ENCODE measurements around the gene SLC24A4. TPM values are rescaled to one million over a fixed set of nuclear protein-coding genes. Genes with fewer than 3 reads are reported as not detected.

SLC24A4 gene
- total RNA-seq, 1 experiment from 2014 or later: not detected

GRCh38 chr14:92528486-92529100, 205.6 kb downstream of the SLC24A4 start:
- DNase-seq (ENCODE audit: low read depth, low spot score) (no peak), ATAC-seq (no peak)
- no peak overlapping the region for H3K27ac ChIP-seq (ENCODE audit: low read depth, low read length)
- no TSS peak for BruUV-seq (replicated peaks)
- H3K9me3 ChIP-seq (ENCODE audit: control insufficient read depth in 1 of 2, insufficient read depth in 1 of 2, low read depth in 1 of 2, low read length in 2 of 2): no peaks in the 10 kb centered on the region
- intact Hi-C loops (cut with micrococcal nuclease): no loop called here
- RAD21 ChIA-PET (ENCODE audit: low non-redundant PET in 1 of 2, low total read pairs in 2 of 2, uncharacterized antibody in 2 of 2, unreplicated experiment in 2 of 2): no interaction called here
- H2AFZ ChIP-seq (ENCODE audit: low read depth, low read length, poor library complexity, severe bottlenecking): no peak overlapping the region
- no peaks in the 10 kb centered on the region for H3K9me2 ChIP-seq (ENCODE audit: insufficient read depth)
- no peak overlapping the region for H3K4me2 ChIP-seq (ENCODE audit: low read length)
- no peaks in the 10 kb centered on the region for H4K20me1 ChIP-seq (ENCODE audit: insufficient read depth)
- TF ChIP-seq ZFX (IDR thresholded peaks at IDR 0.05) (no peak), CTCF (IDR thresholded peaks at IDR 0.05 in 2 of 3, conservative IDR thresholded peaks at IDR 0.05 in 1 of 3; ENCODE audit: borderline replicate concordance in 1 of 3, insufficient read depth in 1 of 3, low read depth in 2 of 3, low read length in 2 of 3) (no peak), POLR2AphosphoS5 (IDR thresholded peaks at IDR 0.05; ENCODE audit: low read depth, low read length) (no peak), SRF (IDR thresholded peaks at IDR 0.05; ENCODE audit: low read depth) (no peak), RAD21 (IDR thresholded peaks at IDR 0.05; ENCODE audit: low read depth) (no peak), YY1 (IDR thresholded peaks at IDR 0.05; ENCODE audit: extremely low read depth, insufficient replicate concordance, low read depth, low read length) (no peak), ELF1 (IDR thresholded peaks at IDR 0.05; ENCODE audit: borderline replicate concordance, low read depth) (no peak), EZH2 (IDR thresholded peaks at IDR 0.05) (no peak)
- CTCF ChIA-PET: no interaction called here
- H3K27me3 ChIP-seq (ENCODE audit: insufficient read depth, low read length): no peaks in the 10 kb centered on the region
- peaks cover 0 to 10% of the 10 kb centered on the region in 2 experiments; a peak in 1 of 4 replicates for H3K4me1 ChIP-seq (ENCODE audit: control insufficient read depth in 1 of 2, insufficient read depth in 2 of 2, low read length in 2 of 2)
- POLR2A ChIA-PET: no interaction called here
- no peak overlapping the region for H3K4me3 ChIP-seq (replicated peaks in 1 of 2; ENCODE audit: low read depth in 1 of 2, low read length in 2 of 2)
- H3K36me3 ChIP-seq (ENCODE audit: control insufficient read depth in 1 of 2, insufficient read depth in 2 of 2, low read length in 2 of 2): no peaks in the 10 kb centered on the region
- H3K9ac ChIP-seq (ENCODE audit: low read length): no peak overlapping the region
- H3K79me2 ChIP-seq (ENCODE audit: insufficient read depth, low read length): peaks cover 25% of the 10 kb centered on the region; the same call in 1 of the 2 replicates
